Stimulated activated CD8-positive, alpha-beta memory T cell treated with anti-CD3 and anti-CD28 coated beads, Interleukin-7, amount 100 ng/mL, for 24 hours (primary cell): Measurements from ENCODE around the gene PLEK.

Experiments
- DNase-seq: peaks from one replicate; pipeline ENCODE4 v3.0.0-alpha.2; 2020; ENCODE audit warnings: low read depth

The PLEK gene

GRCh38 chr2:68416081-68416675, 51.1 kb downstream of the PLEK start:
- DNase-seq = no peak

- DNase-seq = no peak
Observed at GRCh38 chr2:68417926-68418325, 52.8 kb downstream of the PLEK start.

- no peak for DNase-seq
Observed at GRCh38 chr2:68418419-68418818, 53.3 kb downstream of the PLEK start.

GRCh38 chr2:68418855-68419254, 53.8 kb downstream of the PLEK start:
- DNase-seq = no peak

GRCh38 chr2:68420254-68420910, 55.3 kb downstream of the PLEK start:
- DNase-seq = no peak

- DNase-seq = no peak
Observed at GRCh38 chr2:68423966-68424650, 59.0 kb downstream of the PLEK start.

- DNase-seq = no peak
Observed at GRCh38 chr2:68425503-68425902, 60.4 kb downstream of the PLEK start.

- DNase-seq = no peak
Observed at GRCh38 chr2:68426446-68426845, 61.4 kb downstream of the PLEK start.

GRCh38 chr2:68426848-68427579, 61.9 kb downstream of the PLEK start:
- DNase-seq = no peak

- DNase-seq = no peak
Observed at GRCh38 chr2:68428126-68428525, 63.0 kb downstream of the PLEK start.

GRCh38 chr2:68428746-68429145, 63.7 kb downstream of the PLEK start:
- DNase-seq = no peak

GRCh38 chr2:68429311-68429826, 64.3 kb downstream of the PLEK start:
- DNase-seq = no peak

- no peak for DNase-seq
Observed at GRCh38 chr2:68431316-68431972, 66.4 kb downstream of the PLEK start.

- DNase-seq = no peak
Observed at GRCh38 chr2:68432696-68433658, 67.9 kb downstream of the PLEK start.

- no peak for DNase-seq
Observed at GRCh38 chr2:68434981-68435380, 69.9 kb downstream of the PLEK start.

GRCh38 chr2:68435615-68436014, 70.5 kb downstream of the PLEK start:
- DNase-seq = no peak

GRCh38 chr2:68436270-68436669, 71.2 kb downstream of the PLEK start:
- no peak for DNase-seq

GRCh38 chr2:68438455-68439303, 73.6 kb downstream of the PLEK start:
- no peak for DNase-seq

- DNase-seq = peak; percentile 55
Observed at GRCh38 chr2:68441179-68441993, 76.3 kb downstream of the PLEK start.
